NOMO-1 (cell line): ENCODE results near the gene SELENOH.

Source experiments
- DNase-seq, 2 experiments: peaks; one replicate each; lab custom pipeline; 2025; ENCODE audit not compliant: unreplicated experiment in 2 of 2; lab: John Stamatoyannopoulos, UW

The SELENOH gene

DNA sequence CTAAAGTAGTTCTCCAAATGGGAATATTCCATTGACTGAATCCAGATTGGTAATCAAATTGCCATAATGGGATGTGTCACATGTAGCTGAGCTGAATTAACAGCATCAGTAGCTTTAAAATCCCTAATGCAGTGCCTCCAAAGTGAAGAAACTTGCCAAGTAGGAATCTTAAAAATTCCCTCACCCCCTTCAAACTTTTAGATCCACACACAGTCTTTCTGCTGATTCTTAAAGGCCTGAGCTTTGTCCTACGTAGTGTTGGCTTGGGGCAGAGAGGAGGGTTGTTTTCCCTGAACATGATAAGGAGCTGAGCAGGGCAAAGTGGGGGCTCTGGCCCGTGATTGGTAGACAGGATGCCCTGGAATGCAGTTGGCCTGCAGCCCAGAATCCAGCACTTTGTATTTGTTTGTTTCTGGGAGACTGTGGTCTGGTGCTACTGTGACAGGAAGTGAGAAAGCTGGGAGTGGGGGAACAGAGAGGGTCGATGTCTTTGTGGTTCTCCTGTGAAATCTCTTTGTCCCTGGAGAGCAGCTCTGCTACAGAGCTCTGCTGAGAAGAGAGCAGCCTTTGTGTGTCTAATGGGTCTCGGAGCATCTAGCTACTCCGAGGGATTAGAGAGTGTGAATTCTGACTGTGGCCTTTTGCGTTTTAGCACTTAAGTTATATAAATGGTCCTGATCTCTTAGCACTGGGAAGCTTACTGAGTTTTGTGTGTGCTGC is 37.2 kb downstream of the SELENOH start:
- DNase-seq = no peak

GRCh38 chr11:57779276-57779675 is 38.0 kb downstream of the SELENOH start:
- DNase-seq = no peak

- no peak for DNase-seq
Observed at GRCh38 chr11:57781529-57781943, 40.2 kb downstream of the SELENOH start.

GRCh38 chr11:57785072-57785471 is 43.8 kb downstream of the SELENOH start:
- peak; percentile 28 to 58 for DNase-seq

DNA sequence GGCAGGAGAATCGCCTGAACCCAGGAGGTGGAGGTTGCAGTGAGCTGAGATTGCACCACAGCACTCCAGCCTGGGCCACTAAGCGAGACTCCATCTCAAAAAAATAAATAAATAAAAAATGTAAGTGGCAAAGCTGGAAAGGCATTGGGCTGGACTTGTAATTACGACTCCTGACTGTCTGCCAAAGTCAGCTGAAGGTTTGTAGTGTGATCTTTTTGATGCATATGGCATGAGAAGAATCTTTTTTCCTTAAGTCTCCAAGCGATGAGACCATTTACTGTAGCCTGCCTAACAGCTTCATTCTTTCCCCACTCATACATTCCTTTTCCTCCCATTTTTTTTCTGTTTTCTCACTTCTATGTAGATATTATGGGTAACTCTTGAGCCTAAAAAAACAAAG is 45.1 kb downstream of the SELENOH start:
- DNase-seq = no peak

DNA sequence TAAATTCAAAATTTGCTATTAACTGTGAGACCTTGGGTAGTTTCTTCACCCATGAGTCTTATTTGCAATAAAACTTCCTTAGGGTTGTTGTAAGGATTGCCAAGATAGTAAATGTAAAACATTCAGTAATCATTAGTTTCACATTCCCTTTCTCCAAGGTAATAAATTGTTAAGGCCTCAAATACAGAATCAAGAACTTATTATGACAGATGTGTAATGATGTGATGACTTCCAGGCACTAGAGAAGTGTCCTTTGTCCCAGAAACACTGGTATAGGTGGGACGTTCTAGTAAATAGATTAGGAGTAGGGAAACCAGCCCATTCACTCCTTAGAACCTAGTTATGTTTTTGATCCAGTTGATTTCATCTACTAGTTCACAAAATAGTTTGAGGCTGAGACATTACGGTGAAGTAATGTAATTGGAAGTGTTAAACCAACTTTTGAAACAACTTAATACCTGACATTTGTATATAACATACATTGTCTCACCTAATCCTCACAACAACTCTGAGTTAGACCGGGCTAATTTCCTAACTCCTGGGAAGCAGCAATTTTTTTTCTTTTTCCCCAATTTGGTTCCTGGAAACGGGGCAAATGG is 45.8 kb downstream of the SELENOH start:
- no peak for DNase-seq

- peak; percentile 80 to 83 for DNase-seq
Observed at GRCh38 chr11:57787920-57788702, 46.8 kb downstream of the SELENOH start.

GRCh38 chr11:57788703-57789088 is 47.4 kb downstream of the SELENOH start:
- peak in 1 of 2 experiments; percentile 43 for DNase-seq

DNA sequence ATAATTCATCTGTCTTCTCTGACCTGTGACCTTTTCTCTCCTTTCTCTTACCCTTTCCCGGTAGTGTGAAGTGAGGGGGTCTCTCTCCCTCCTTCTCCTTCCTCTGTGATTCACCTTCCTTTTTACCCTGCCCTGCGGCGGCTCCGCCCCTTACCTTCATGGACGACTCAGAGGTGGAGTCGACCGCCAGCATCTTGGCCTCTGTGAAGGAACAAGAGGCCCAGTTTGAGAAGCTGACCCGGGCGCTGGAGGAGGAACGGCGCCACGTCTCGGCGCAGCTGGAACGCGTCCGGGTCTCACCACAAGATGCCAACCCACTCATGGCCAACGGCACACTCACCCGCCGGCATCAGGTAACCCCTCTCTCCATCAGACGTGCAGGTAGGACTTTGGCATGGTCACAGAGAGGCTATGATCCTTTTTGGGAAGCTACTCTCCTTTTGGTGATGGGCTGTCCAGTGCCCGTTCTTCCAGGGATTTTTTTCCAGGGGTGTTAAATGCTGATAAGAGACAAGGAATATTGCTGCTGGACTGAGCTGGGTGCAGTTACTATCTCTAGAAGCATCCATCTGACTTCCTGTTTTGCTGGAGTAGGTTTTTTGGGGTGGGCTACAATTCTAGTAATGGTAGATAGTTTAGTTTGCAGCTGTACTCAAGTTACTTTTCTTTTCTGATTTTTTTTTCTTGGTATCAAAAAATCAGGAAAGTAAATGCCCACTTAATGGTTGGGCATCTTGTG is 50.2 kb downstream of the SELENOH start:
- peak; percentile 8 to 14 for DNase-seq

- peak; percentile 87 to 94 for DNase-seq
Observed at GRCh38 chr11:57792060-57792541, 50.8 kb downstream of the SELENOH start.

GRCh38 chr11:57792870-57793269 is 51.6 kb downstream of the SELENOH start:
- peak; percentile 15 to 56 for DNase-seq
